HG02938 (cell line): Measurements from ENCODE around the gene UHRF1.

Source experiments
- ATAC-seq: cut with Tn5 transposase; IDR thresholded peaks from one replicate; pipeline ENCODE4 v1.9.1; 2021; ENCODE audit warnings: mild to moderate bottlenecking, moderate library complexity; ENCODE audit not compliant: unreplicated experiment

Gene UHRF1

DNA sequence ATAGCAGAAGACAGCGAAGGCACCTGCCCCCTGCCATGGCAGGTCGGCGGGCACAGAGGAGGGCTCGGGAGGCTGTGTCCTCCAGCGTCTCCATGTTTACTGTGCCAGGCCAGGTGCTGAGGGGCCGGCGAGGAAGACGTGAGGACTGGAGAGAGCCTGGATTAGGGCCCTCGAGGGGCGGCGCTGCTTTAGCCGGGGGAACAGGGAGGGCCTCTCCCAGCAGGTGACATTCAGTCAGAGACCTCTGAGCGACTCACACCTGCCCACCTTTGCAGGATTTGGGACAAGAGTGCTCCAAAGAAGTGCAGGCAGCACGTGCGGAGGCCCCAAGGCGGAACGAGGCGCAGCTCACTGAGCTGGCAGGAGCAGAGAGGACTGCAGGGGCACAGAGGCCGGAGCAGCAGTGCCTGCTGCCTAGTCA, 77.2 kb downstream of the UHRF1 start:
- ATAC-seq: no peak

DNA sequence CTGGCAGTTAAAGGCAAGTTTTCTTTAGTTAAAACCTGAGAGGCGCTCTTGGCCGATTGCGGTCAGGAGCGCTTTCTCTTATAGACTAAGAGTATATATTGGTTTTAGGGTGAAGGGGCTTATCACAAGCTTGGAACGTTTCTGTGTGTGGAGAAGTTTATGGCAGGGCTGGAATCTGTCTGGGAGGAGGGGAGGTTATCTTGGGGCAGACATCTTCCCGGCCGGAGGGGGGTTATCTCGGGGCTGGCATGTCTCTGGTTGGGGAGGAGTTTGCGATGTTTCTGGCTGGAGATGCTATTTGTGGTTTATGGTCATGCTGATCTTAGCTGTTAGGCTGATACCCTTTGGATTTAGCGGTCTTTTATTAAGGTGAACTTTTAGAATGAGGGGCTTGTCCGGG, 78.0 kb downstream of the UHRF1 start:
- ATAC-seq: no peak

GRCh38 chr19:4987692-4988370, 78.5 kb downstream of the UHRF1 start:
- ATAC-seq: no peak

GRCh38 chr19:4988770-4989251, 79.5 kb downstream of the UHRF1 start:
- ATAC-seq: no peak

GRCh38 chr19:4990306-4990705, 81.0 kb downstream of the UHRF1 start:
- no peak for ATAC-seq

DNA sequence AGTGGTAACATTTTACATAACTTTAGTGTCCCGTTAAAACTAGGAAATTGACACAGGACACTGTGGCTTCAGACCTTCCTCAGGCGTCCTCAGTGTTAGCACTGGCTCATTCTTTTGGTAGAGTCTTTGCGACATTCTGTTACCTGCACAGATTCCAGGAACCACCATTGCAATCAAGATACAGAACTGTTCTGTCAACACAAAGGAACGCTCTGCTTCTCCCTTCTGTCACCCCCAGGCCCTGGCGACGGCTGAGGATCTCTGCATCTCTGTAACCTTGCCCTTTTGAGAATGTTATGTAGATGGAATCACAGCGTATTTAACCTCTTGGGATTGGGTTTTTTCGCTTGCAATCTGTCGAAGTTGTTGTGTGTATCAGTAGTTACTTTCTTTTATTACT, 82.2 kb downstream of the UHRF1 start:
- no peak for ATAC-seq

DNA sequence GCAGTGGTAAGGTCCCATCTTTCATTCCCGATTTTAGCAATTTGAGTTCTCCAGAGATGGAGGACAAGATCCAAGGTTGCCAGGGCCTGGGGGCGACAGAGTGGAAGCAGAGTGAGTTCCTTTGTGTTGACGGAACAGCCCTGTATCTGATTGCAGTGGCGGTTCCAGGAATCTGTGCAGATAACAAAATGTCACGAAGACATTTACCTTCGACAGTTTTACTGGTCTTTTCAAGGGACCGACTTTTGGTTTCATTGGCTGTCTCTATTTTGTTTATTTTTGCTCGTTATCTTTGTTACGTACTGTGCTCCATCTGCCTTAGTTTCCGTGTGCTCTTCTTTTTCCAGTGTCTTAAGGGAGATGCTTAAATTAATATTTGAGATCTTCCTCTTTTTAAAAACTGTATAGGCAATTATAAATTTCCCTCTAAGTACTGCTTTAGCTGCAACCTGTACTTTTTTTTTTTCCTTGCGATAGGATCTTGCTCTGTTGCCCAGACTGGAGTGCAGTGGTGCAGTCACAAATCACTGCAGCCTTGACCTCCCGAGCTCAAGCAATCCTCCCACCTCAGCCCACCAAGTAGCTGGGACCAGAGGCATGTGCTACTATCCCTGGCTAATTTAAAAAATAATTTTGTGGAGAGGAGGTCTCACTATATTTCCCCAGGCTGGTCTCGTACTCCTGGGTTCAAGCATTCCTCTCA, 82.8 kb downstream of the UHRF1 start:
- ATAC-seq: no peak

GRCh38 chr19:4993683-4994082, 84.4 kb downstream of the UHRF1 start:
- no peak for ATAC-seq

GRCh38 chr19:4996701-4997100, 87.4 kb downstream of the UHRF1 start:
- ATAC-seq: no peak

- no peak for ATAC-seq
Measured at GRCh38 chr19:4997297-4997696, 88.0 kb downstream of the UHRF1 start.

- ATAC-seq: no peak
Measured at GRCh38 chr19:5000120-5000611, 90.9 kb downstream of the UHRF1 start.

DNA sequence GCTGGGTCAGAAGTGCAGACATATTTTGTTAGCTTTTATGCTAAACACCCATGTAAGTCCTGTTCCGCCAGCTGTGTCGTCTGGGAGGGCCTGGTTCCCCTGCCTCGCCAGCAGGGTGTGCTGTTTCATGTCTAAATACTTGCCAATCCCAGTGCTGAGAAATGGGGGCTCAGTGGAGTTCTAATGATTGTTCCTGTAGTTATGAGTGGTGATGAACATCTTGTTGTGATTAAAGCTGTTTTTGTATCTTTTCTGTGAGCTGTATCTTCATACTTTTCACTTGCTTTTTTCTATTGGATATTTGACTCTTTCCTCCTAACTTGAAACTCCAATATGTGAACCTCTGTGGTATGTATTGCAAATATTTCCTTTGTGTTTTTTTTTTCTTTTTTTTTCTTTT, 92.3 kb downstream of the UHRF1 start:
- no peak for ATAC-seq

DNA sequence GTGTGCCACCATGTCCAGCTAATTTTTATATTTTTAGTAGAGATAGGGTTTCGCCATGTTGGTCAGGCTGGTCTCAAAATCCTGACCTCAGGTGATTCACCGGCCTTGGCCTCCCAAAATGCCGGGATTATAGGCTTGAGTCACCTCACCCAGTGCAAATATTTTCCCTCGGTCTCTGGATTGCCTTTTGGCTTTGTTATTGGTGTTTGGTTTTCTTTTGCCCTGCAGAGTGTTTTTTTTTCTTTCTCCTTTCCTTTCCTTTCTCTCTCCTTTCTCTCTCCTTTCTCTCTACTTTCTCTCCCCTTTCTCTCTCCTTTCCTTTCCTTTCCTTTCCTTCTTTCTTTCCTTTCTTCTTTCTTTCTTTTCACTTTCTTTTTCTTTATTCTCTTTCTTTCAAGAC, 92.8 kb downstream of the UHRF1 start:
- ATAC-seq: no peak

DNA sequence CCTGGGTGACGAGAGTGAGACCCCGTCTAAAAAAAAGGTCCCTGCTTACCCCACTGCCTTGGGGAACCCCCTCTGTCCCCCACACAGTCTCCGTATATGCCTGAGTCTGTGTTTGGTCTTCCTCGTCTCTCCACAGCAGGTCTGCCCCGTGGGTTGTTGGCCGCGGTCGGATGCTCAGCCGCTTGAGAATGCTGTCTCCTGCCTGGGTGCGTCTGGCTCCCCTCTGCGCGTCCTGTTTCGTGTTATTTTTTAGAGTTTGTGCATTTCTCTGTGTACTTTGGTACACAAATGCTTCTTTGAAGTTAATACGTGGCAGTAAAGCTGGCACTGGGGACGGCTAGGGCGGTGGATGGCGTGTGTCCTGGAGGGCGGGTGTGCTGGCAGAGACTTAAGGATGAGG, 94.5 kb downstream of the UHRF1 start:
- ATAC-seq: no peak

DNA sequence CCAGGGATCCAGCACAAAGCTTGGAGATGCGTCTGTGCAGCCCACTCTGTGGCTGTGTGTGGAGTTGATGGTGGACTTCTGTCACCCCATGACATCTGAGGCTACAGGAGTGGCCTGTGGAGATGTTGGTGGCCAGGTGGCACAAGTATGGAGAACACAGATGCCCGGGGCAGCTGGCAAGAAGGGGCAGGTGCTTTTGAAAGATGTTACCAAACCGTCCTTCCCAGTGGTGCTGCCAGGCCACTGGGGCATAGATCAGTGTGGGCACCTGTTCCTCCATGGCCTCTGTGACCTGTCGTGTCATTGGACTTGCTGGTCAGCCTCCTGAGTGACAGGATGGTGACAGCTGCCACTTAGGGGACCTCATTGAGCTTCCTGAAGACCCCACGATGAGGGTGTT, 95.8 kb downstream of the UHRF1 start:
- ATAC-seq: no peak

DNA sequence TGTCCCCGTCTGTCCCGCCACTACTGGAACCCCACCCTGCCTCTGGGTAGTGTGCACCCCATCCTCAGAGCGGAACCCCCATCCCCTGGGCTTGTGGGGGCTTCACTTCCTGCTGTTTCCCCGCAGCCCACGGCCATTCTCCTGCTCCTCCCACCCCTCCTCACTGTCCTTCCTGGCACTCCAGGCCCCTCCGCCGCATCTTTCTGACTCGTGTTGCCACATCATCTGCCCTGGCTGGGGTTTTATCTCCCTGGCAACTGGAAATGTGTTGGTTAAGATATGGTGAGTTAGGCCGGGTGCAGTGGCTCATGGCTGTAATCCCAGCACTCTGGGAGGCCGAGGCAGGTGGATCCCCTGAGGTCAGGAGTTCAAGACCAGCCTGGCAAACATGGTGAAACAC, 96.9 kb downstream of the UHRF1 start:
- no peak for ATAC-seq

- no peak for ATAC-seq
Measured at GRCh38 chr19:5006821-5007220, 97.5 kb downstream of the UHRF1 start.
